ENCODE data around the gene CCDC28B.
"Not testable (repeated sequence)": the region's sequence is repeated elsewhere in the genome, so short reads cannot be mapped to it uniquely, and the experiment has no call there.

Gene CCDC28B

GRCh38 chr1:32200226-32201010 is at the start of gene CCDC28B:
TSS of gene CCDC28B (plus strand) at chr1:32200595. CDS start at chr1:32201936, 1,341 bp downstream.
- no peak for DNase-seq

- no peak for DNase-seq
These were observed 49.5 kb upstream of the CCDC28B start for GRCh38 chr1:32150847-32151246.

GRCh38 chr1:32151319-32151787 is 49.0 kb upstream of the CCDC28B start:
- no peak for DNase-seq

GRCh38 chr1:32159189-32159588 is 41.2 kb upstream of the CCDC28B start:
- DNase-seq: no peak

- no peak for DNase-seq
These were observed 37.0 kb upstream of the CCDC28B start for GRCh38 chr1:32163405-32163804.

GRCh38 chr1:32165633-32166032 is 34.8 kb upstream of the CCDC28B start:
- DNase-seq: not testable (repeated sequence)

- DNase-seq: no peak
These were observed 29.4 kb upstream of the CCDC28B start for GRCh38 chr1:32170991-32171390.

- no peak for DNase-seq
These were observed 27.7 kb upstream of the CCDC28B start for GRCh38 chr1:32172621-32173245.

GRCh38 chr1:32178380-32179192 is 21.8 kb upstream of the CCDC28B start:
- DNase-seq: no peak

- no peak for DNase-seq
These were observed 21.3 kb upstream of the CCDC28B start for GRCh38 chr1:32179193-32179442.

GRCh38 chr1:32179443-32180185 is 20.8 kb upstream of the CCDC28B start, which contains the start of gene TXLNA:
TSS of gene TXLNA (plus strand) at chr1:32179675. CDS start at chr1:32180346, 671 bp downstream.
- peak; percentile 78 for DNase-seq

GRCh38 chr1:32180186-32181060 is 20.0 kb upstream of the CCDC28B start:
- DNase-seq: no peak

GRCh38 chr1:32181065-32181464 is 19.3 kb upstream of the CCDC28B start:
- no peak for DNase-seq

GRCh38 chr1:32181563-32181962 is 18.8 kb upstream of the CCDC28B start:
- DNase-seq: no peak

- no peak for DNase-seq
These were observed 18.3 kb upstream of the CCDC28B start for GRCh38 chr1:32182060-32182459.

GRCh38 chr1:32184650-32185049 is 15.7 kb upstream of the CCDC28B start:
- DNase-seq: no peak

- DNase-seq: no peak
These were observed 14.3 kb upstream of the CCDC28B start for GRCh38 chr1:32186077-32186476.

GRCh38 chr1:32186491-32186890 is 13.9 kb upstream of the CCDC28B start:
- DNase-seq: no peak

GRCh38 chr1:32187850-32188249 is 12.5 kb upstream of the CCDC28B start:
- DNase-seq: no peak

- DNase-seq: no peak
These were observed 8.0 kb upstream of the CCDC28B start for GRCh38 chr1:32192220-32192948.

- no peak for DNase-seq
These were observed 5.4 kb upstream of the CCDC28B start for GRCh38 chr1:32194984-32195383.

All from NCI-H1048 (cell line).